ENCODE measurements around the gene RAPGEF2.

RAPGEF2 gene

GRCh38 chr4:159258889-159259560, 156.1 kb downstream of the RAPGEF2 start:
- H3K4me1 ChIP-seq: peaks cover 0 to 25% (median 0%) of the 10 kb centered on the region in 4 donors
- H3K36me3 ChIP-seq: no peaks in the 10 kb centered on the region
- TF ChIP-seq CTCF (IDR thresholded peaks at IDR 0.05): no peak
- H3K4me3 ChIP-seq: no peak overlapping the region
- intact Hi-C loops (cut with DNase I; ENCODE audit: low total_unique reads): no loop called here
- H3K27me3 ChIP-seq: no peaks in the 10 kb centered on the region
- DNase-seq: no peak
- no peaks in the 10 kb centered on the region for H3K9me3 ChIP-seq
- no peak overlapping the region for H3K27ac ChIP-seq

- intact Hi-C loops (cut with DNase I; ENCODE audit: low total_unique reads): no loop called here
These were observed 161.2 kb downstream of the RAPGEF2 start for GRCh38 chr4:159264057-159264456.

GRCh38 chr4:159266981-159267868, 164.3 kb downstream of the RAPGEF2 start:
- Histone ChIP-seq H3K4me1 (peaks cover 0 to 54% (median 6%) of the 10 kb centered on the region in 4 donors), H3K27me3 (no peaks in the 10 kb centered on the region), H3K9me3 (no peaks in the 10 kb centered on the region), H3K4me3 (peak overlapping the region; percentile 34 to 38), H3K27ac (peak overlapping the region; percentile 58 to 68), H3K36me3 (no peaks in the 10 kb centered on the region)
- DNase-seq: no peak
- TF ChIP-seq CTCF (IDR thresholded peaks at IDR 0.05): no peak
- intact Hi-C loops (cut with DNase I; ENCODE audit: low total_unique reads): no loop called here

More at GRCh38 chr4:159264057-159264456, 161.2 kb downstream of the RAPGEF2 start:
- Histone ChIP-seq H3K4me3 (no peak overlapping the region), H3K4me1 (peaks cover 0 to 31% (median 4%) of the 10 kb centered on the region in 4 donors), H3K27ac (no peak overlapping the region), H3K36me3 (no peaks in the 10 kb centered on the region), H3K9me3 (no peaks in the 10 kb centered on the region), H3K27me3 (no peaks in the 10 kb centered on the region)
- no peak for TF ChIP-seq CTCF (IDR thresholded peaks at IDR 0.05)
- DNase-seq: no peak

- H3K27me3 ChIP-seq: no peaks in the 10 kb centered on the region
- DNase-seq: no peak
- H3K27ac ChIP-seq: peak overlapping the region; percentile 58 to 68
- no peaks in the 10 kb centered on the region for H3K36me3 ChIP-seq
- H3K4me3 ChIP-seq: peak overlapping the region; percentile 34 to 38
- intact Hi-C loops (cut with DNase I; ENCODE audit: low total_unique reads): no loop called here
- peaks cover 0 to 54% (median 11%) of the 10 kb centered on the region in 4 donors for H3K4me1 ChIP-seq
- no peaks in the 10 kb centered on the region for H3K9me3 ChIP-seq
- TF ChIP-seq CTCF (IDR thresholded peaks at IDR 0.05): no peak
These were observed 165.0 kb downstream of the RAPGEF2 start for GRCh38 chr4:159267869-159268285.

GRCh38 chr4:159268607-159269006, 165.7 kb downstream of the RAPGEF2 start:
- H3K27me3 ChIP-seq: no peaks in the 10 kb centered on the region
- intact Hi-C loops (cut with DNase I; ENCODE audit: low total_unique reads): no loop called here
- H3K4me1 ChIP-seq: peaks cover 0 to 59% (median 17%) of the 10 kb centered on the region in 4 donors
- H3K27ac ChIP-seq: peak overlapping the region; percentile 58 to 68
- H3K9me3 ChIP-seq: no peaks in the 10 kb centered on the region
- TF ChIP-seq CTCF (IDR thresholded peaks at IDR 0.05): no peak
- H3K4me3 ChIP-seq: peak overlapping the region; percentile 34 to 38
- no peaks in the 10 kb centered on the region for H3K36me3 ChIP-seq
- no peak for DNase-seq

Measured in tibial artery (tissue), 4 donors.